Neural cell (in vitro differentiated cells): ENCODE measurements around the gene LRBA.

Experiments
- POLR2AphosphoS5 ChIP-seq: IDR thresholded peaks from 2 replicates; pipeline ENCODE4 v1.6.1; 2012
- SMC3 ChIP-seq: fragments of 450-650 bp; conservative IDR thresholded peaks from 2 replicates; pipeline ENCODE4 v1.6.1; 2014; ENCODE audit warnings: antibody characterized with exemption, mild to moderate bottlenecking, moderate library complexity; ENCODE audit not compliant: poor library complexity
- TF ChIP-seq, protein P1 (sequence below): fragments of 450-650 bp; IDR thresholded peaks from 2 replicates; pipeline ENCODE4 v1.5.1; 2014; ENCODE audit warnings: antibody characterized with exemption, mild to moderate bottlenecking, moderate library complexity; ENCODE audit not compliant: poor library complexity, severe bottlenecking
- TF ChIP-seq, protein P2 (sequence below): IDR thresholded peaks from 2 replicates; pipeline ENCODE4 v1.6.1; 2012; ENCODE audit warnings: borderline replicate concordance

DNA sequence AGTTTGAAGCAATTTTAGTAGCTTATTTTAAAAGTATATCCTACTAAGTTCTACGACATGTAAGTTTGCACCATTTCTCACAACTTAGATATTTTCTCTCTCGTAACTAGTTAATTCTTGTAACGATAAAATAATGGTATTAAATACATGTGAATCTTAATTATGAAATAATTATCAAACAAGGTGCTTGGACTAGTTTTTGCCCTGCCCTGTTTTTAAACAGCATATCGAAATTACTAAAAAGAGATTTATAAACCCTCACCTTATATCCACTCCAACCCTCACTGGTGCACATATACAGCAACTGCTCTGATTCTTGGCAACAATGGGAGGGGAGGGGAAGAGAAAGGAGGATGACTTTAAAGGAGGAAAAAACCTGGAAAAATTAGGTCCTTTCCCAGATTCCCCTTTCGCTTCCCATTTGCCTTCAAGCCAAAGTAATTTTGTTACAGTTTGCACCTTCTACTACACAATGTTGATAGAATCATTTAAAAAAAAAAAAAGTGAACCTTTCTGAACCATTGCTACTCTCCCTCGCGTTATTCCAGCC, 434.0 kb downstream of the LRBA start:
- TF ChIP-seq, protein P1, sequence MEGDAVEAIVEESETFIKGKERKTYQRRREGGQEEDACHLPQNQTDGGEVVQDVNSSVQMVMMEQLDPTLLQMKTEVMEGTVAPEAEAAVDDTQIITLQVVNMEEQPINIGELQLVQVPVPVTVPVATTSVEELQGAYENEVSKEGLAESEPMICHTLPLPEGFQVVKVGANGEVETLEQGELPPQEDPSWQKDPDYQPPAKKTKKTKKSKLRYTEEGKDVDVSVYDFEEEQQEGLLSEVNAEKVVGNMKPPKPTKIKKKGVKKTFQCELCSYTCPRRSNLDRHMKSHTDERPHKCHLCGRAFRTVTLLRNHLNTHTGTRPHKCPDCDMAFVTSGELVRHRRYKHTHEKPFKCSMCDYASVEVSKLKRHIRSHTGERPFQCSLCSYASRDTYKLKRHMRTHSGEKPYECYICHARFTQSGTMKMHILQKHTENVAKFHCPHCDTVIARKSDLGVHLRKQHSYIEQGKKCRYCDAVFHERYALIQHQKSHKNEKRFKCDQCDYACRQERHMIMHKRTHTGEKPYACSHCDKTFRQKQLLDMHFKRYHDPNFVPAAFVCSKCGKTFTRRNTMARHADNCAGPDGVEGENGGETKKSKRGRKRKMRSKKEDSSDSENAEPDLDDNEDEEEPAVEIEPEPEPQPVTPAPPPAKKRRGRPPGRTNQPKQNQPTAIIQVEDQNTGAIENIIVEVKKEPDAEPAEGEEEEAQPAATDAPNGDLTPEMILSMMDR: no peak
- no peak for TF ChIP-seq SMC3
- TF ChIP-seq POLR2AphosphoS5: no peak
- TF ChIP-seq, protein P2, sequence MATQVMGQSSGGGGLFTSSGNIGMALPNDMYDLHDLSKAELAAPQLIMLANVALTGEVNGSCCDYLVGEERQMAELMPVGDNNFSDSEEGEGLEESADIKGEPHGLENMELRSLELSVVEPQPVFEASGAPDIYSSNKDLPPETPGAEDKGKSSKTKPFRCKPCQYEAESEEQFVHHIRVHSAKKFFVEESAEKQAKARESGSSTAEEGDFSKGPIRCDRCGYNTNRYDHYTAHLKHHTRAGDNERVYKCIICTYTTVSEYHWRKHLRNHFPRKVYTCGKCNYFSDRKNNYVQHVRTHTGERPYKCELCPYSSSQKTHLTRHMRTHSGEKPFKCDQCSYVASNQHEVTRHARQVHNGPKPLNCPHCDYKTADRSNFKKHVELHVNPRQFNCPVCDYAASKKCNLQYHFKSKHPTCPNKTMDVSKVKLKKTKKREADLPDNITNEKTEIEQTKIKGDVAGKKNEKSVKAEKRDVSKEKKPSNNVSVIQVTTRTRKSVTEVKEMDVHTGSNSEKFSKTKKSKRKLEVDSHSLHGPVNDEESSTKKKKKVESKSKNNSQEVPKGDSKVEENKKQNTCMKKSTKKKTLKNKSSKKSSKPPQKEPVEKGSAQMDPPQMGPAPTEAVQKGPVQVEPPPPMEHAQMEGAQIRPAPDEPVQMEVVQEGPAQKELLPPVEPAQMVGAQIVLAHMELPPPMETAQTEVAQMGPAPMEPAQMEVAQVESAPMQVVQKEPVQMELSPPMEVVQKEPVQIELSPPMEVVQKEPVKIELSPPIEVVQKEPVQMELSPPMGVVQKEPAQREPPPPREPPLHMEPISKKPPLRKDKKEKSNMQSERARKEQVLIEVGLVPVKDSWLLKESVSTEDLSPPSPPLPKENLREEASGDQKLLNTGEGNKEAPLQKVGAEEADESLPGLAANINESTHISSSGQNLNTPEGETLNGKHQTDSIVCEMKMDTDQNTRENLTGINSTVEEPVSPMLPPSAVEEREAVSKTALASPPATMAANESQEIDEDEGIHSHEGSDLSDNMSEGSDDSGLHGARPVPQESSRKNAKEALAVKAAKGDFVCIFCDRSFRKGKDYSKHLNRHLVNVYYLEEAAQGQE: no peak
